Activated B cell treated with CpG ODN at 0.5 μM for 24 hours (primary cell): Measurements from ENCODE around the gene OR6B1. TPM values are rescaled to one million over a fixed set of nuclear protein-coding genes. Genes with fewer than 3 reads are reported as not detected.

Experiments
- ATAC-seq: fragments of 200-7000 bp; cut with Tn5 transposase; one replicate; pipeline ENCODE4 v1.10.0; 2021; ENCODE audit warnings: low read depth, mild to moderate bottlenecking, moderate library complexity
- CTCF ChIA-PET: fragments of 350-600 bp; sonication (Branson Sonifier 250); formaldehyde crosslinking; loops from one replicate; lab custom pipeline; 2021; ENCODE audit warnings: antibody characterized with exemption; lab: Charles Lee
- POLR2A ChIA-PET: fragments of 350-600 bp; sonication (Branson Sonifier 250); formaldehyde crosslinking; loops from one replicate; lab custom pipeline; 2021; ENCODE audit warnings: antibody characterized with exemption; lab: Charles Lee
- DNase-seq: peaks from one replicate; pipeline ENCODE4 v3.0.0; 2022
- H3K27ac Mint-ChIP-seq: one replicate; pipeline ENCODE4 v1.8.0; 2020; ENCODE audit warnings: mixed read lengths
- H3K27me3 Mint-ChIP-seq: one replicate; pipeline ENCODE4 v1.8.0; 2021; ENCODE audit warnings: mixed read lengths
- H3K36me3 Mint-ChIP-seq: one replicate; pipeline ENCODE4 v1.8.0; 2021; ENCODE audit warnings: low read depth, mixed read lengths
- H3K4me1 Mint-ChIP-seq: one replicate; pipeline ENCODE4 v1.8.0; 2021; ENCODE audit warnings: mixed read lengths
- H3K4me3 Mint-ChIP-seq: one replicate; pipeline ENCODE4 v1.8.0; 2020; ENCODE audit warnings: mild to moderate bottlenecking, mixed read lengths
- H3K9me3 Mint-ChIP-seq: one replicate; pipeline ENCODE4 v1.8.0; 2020; ENCODE audit warnings: mixed read lengths
- CTCF ChIP-seq: fragments of 200-600 bp; IDR thresholded peaks from one replicate; pipeline ENCODE4 v1.8.0; 2022; ENCODE audit warnings: antibody characterized with exemption, mild to moderate bottlenecking
- intact Hi-C: fragments of 100-400 bp; cut with micrococcal nuclease; formaldehyde crosslinking; loops from one replicate; pipeline ENCODE4 v1.15.1; 2024
- total RNA-seq: library from RNA; stranded (reverse); gene quantifications from 2 replicates; pipeline ENCODE4 v1.2.3, GENCODE V29; 2022

Gene OR6B1
- not detected in 2 replicates for total RNA-seq

DNA sequence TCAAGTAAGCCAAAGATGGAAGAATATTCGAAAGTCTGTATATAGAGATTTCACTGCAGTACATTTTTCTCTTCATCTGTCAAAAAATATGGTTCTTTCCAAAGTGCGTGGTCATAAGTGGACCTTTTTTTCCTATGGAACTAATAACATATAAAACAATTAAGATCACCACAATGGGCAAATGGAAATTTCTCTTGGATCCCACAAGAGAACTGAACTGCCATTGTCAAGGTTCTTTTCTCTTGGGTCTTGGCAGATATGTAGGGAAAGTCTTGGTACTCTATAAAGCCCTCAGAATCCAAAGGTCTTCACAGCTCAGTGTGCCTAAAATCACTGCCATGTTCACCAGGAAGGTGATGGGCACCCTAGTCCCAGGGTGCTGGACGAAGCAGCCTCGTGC lies at the start of gene OR6B1:
OR6B1 (plus strand) TSS at position 301 of the 400 bp plus-strand sequence. CDS start 3,677 bp downstream, outside the sequence.
- TF ChIP-seq CTCF = no peak
- no peaks in the 10 kb centered on the region for H3K36me3 Mint-ChIP-seq
- DNase-seq (no peak), ATAC-seq (no peak)
- no peak within 1 kb of the TSS for H3K27ac Mint-ChIP-seq
- H3K4me1 Mint-ChIP-seq = no peaks in the 10 kb centered on the region
- no peaks in the 10 kb centered on the region for H3K27me3 Mint-ChIP-seq
- POLR2A ChIA-PET = no interaction called here
- intact Hi-C loops = no loop called here
- no peaks in the 10 kb centered on the region for H3K9me3 Mint-ChIP-seq
- CTCF ChIA-PET = no interaction called here
- H3K4me3 Mint-ChIP-seq = no peak within 1 kb of the TSS

DNA sequence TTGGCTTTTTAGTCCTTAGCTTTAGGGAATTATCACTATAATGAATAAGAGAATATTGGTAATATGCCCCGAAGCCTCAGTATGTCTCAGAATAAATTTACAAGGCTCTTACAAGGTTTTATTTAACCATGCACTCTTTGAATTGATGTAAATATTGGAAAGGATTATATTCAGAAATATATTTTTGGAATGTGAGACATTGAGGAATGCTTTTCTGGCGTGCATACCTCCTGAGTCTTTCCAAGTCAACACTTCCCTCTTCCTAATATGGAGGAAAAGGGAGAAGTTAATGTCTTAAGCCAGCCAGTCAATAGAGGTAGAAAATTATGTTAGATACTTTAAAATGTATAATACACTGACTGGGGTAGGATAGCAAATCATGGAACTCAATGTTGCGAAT lies 46.7 kb upstream of the OR6B1 start:
- H3K27me3 Mint-ChIP-seq = peaks cover 7% of the 10 kb centered on the region
- H3K4me1 Mint-ChIP-seq = no peaks in the 10 kb centered on the region
- POLR2A ChIA-PET = no interaction called here
- no peak overlapping the region for H3K4me3 Mint-ChIP-seq
- no peaks in the 10 kb centered on the region for H3K9me3 Mint-ChIP-seq
- TF ChIP-seq CTCF = no peak
- CTCF ChIA-PET = no interaction called here
- ATAC-seq = no peak
- intact Hi-C loops = no loop called here
- no peak for DNase-seq
- no peaks in the 10 kb centered on the region for H3K36me3 Mint-ChIP-seq
- H3K27ac Mint-ChIP-seq = no peak overlapping the region

DNA sequence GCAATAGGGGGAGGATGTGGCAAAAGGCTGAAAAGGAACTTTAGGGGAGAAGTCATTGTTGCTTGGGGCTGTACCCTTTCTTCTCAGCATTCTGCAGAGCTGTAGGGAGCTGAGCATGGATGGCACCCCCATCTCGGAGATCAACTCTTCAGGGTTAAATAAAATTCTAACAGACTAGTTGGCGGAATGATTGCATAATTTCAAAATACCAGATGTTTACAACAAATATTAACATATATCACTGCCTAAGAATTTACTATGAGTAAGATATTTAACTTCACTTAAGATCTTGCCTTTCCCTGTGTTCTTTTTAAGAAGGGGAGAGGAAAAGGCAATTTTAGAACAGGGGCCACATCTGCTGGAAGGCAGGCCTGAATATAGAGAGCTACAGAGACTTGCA lies 46.0 kb upstream of the OR6B1 start:
- Mint-ChIP-seq H3K36me3 (no peaks in the 10 kb centered on the region), H3K27ac (no peak overlapping the region)
- no peak for ATAC-seq

GRCh38 chr7:143954544-143954943 lies 45.6 kb upstream of the OR6B1 start, which contains the start of gene OR2F1:
Gene OR2F1, plus strand, starts transcription at chr7:143954844. Its CDS starts 5,127 bp downstream, at chr7:143959971.
- CTCF ChIA-PET = no interaction called here
- Mint-ChIP-seq H3K27me3 (no peaks in the 10 kb centered on the region), H3K36me3 (no peaks in the 10 kb centered on the region), H3K4me1 (no peaks in the 10 kb centered on the region), H3K4me3 (no peak within 1 kb of the TSS), H3K27ac (no peak within 1 kb of the TSS), H3K9me3 (no peaks in the 10 kb centered on the region)
- no peak for ATAC-seq
- POLR2A ChIA-PET = no interaction called here
- no peak for TF ChIP-seq CTCF
- intact Hi-C loops = no loop called here
- DNase-seq = no peak

More for the DNA sequence above, 46.0 kb upstream of the OR6B1 start:
- no peak for DNase-seq
- POLR2A ChIA-PET = no interaction called here
- no peaks in the 10 kb centered on the region for H3K9me3 Mint-ChIP-seq
- peaks cover 2% of the 10 kb centered on the region for H3K27me3 Mint-ChIP-seq
- intact Hi-C loops = no loop called here
- CTCF ChIA-PET = no interaction called here
- TF ChIP-seq CTCF = no peak
- H3K4me1 Mint-ChIP-seq = no peaks in the 10 kb centered on the region
- no peak overlapping the region for H3K4me3 Mint-ChIP-seq

GRCh38 chr7:143958781-143959180 lies 41.3 kb upstream of the OR6B1 start:
- no peaks in the 10 kb centered on the region for H3K27me3 Mint-ChIP-seq

More at GRCh38 chr7:143958781-143959180, 41.3 kb upstream of the OR6B1 start:
- H3K36me3 Mint-ChIP-seq = no peaks in the 10 kb centered on the region
- no peak for TF ChIP-seq CTCF
- CTCF ChIA-PET = no interaction called here
- no peak for ATAC-seq
- H3K4me1 Mint-ChIP-seq = no peaks in the 10 kb centered on the region
- intact Hi-C loops = no loop called here
- POLR2A ChIA-PET = no interaction called here
- no peak for DNase-seq
- H3K27ac Mint-ChIP-seq = no peak overlapping the region
- H3K4me3 Mint-ChIP-seq = no peak overlapping the region
- no peaks in the 10 kb centered on the region for H3K9me3 Mint-ChIP-seq
